KBM-7 (cell line): ENCODE measurements around the gene EML3.
"Not testable (repeated sequence)": the region's sequence is repeated elsewhere in the genome, so short reads cannot be mapped to it uniquely, and the experiment has no call there.

ENCODE experiments used
- DNase-seq: peaks from one replicate; pipeline ENCODE4 v3.0.0-alpha.2; 2015
- in situ Hi-C: fragments of 300-500 bp; cut with MboI; formaldehyde crosslinking; loops from 2 replicates; pipeline ENCODE4 v1.14.3; 2020; ENCODE audit warnings: low sequenced_read_pairs, low pct_unique_long_range_greater_than_20kb, mixed read lengths

EML3 gene, protein sequence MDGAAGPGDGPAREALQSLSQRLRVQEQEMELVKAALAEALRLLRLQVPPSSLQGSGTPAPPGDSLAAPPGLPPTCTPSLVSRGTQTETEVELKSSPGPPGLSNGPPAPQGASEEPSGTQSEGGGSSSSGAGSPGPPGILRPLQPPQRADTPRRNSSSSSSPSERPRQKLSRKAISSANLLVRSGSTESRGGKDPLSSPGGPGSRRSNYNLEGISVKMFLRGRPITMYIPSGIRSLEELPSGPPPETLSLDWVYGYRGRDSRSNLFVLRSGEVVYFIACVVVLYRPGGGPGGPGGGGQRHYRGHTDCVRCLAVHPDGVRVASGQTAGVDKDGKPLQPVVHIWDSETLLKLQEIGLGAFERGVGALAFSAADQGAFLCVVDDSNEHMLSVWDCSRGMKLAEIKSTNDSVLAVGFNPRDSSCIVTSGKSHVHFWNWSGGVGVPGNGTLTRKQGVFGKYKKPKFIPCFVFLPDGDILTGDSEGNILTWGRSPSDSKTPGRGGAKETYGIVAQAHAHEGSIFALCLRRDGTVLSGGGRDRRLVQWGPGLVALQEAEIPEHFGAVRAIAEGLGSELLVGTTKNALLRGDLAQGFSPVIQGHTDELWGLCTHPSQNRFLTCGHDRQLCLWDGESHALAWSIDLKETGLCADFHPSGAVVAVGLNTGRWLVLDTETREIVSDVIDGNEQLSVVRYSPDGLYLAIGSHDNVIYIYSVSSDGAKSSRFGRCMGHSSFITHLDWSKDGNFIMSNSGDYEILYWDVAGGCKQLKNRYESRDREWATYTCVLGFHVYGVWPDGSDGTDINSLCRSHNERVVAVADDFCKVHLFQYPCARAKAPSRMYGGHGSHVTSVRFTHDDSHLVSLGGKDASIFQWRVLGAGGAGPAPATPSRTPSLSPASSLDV

DNA sequence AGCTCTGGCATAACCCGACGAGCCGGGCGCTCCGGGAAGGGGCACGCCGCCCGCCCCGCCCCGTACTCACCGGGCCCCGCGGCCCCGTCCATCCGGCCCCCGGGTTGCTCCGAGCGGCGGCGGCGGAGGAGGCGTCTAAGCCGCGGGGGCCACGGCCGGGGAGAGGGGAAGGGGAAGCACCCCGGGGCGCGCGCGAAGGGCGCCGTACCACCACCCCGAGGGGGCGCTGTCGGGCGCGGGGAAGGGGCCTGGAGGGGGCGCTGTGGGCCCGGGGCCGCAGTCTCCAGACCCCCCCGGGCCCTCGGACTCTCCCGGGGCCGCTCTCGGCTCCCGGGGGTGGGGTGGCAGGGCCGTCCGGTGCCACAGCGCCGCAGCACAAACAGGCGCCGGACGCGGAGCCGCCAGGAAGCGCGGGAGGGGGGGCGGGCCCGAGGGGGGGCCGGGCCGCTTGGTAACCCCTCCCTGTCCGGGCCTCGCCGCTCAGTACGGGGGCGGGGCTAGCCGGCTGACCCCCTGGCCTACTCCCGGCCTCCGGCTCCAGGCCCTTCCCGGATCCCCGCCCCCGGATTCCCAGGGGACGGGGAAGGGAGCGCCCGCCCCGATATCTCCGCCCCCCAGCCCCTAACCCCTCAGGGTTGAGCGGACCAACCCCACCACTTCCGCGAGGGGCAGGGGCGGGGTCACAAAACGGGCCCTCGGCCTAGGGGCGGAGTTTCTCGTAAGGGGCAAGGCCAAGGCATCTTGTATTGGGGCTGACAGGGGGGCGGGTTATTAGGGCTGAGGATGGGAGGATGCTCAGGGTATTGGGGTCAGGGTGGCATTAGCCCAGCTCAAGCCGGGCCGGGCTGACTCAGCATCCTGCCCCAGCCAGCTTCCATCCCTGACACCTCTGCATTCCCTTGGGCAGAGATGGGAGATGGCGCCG, at the start of gene EML3, which contains the start of gene ROM1:
EML3 (minus strand) TSS at position 410 of the 925 bp plus-strand sequence; CDS start at position 92, 318 bp downstream.
ROM1 (plus strand) TSS at position 892 of the 925 bp plus-strand sequence; CDS start at position 917, 25 bp downstream.
- in situ Hi-C loops: no loop called here

DNA sequence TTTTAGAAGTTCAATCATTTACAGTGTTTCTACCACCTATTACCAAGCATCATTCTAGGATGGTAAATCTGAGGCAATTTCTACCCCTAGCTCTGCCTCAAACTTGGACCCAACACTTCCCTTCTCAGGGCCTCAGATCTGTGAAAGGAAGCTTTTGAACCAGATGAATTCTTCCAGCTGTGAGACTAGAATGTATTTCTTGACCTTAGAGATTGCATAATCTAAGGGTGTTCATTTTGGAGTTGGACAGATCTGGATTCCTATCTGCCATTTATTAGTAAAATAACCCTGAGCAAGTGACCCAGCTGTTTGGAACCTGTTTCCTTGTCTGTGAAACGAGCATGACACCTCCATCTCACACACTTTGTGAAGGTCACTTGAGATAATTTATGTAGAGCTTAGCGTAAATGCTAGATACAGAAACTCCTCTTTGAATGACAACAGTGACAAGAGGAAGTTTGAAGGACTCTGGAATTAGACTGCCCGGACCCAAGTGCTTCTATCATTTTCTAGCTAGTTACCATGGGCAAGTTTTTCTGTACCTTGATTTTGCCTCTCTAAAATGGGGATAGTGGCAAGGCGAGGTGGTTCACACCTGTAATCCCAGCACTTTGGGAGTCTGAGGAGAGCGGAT, 44.3 kb upstream of the EML3 start:
- in situ Hi-C loops: no loop called here
- DNase-seq: no peak

More for the DNA sequence above, at the start of gene EML3, which contains the start of gene ROM1:
- peak; percentile 72 for DNase-seq

DNA sequence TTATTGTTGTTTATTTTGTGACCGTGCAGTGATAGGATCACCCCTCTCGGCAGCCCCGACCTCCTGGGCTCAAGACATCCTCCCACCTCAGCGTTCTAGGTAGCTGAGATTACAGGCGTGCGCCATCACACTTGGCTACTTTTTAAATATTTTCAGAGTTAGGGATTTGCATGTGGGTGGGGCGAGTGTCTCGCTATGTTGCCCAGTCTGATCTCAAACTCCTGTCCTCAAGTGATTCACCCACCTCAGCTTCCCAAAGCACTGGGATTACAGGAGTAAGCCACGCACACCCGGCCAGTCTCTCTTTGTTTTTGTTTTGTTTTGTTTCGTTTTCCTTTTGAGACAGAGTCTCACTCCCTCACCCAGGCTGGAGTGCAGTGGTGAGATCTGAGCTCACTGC, 41.7 kb upstream of the EML3 start:
- no peak for DNase-seq
- in situ Hi-C loops: no loop called here

DNA sequence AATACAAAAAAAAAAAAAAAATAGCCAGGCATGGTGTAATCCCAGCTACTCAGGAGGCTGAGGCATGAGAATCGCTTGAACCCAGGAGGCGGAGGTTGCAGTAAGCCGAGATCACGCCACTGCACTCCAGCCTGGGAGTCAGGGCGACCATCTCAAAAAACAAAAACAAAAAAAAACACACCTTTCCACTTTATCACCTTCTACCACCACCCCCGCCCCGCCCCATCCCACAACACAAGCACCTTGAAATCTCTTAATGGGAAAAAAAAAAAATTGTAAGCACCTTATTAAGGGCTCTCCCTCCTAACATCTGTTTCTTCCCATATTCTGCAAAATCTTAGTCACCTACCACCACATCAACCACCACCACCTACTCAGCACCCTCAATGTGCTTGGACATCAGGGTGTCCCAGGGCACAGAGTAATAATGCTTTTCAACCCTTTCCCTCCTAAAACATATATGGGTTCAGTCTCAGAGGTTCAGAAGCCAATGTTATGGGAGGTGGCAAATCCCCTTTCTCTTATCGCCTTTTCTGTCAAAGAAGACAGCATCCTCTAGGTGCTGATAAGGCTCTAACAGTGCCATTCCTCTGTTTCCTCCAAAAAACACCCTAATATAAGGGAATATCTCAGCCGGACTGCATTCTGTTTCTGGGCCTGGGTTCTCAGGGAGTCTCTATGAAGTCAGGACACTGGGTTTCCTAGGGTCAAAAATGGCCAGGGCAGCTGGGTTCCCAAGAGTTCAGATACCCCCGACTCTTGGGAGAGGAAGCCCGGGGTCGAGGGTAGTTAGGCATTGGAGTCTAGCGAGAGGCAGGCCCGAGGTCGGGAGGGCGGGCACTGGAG, 39.8 kb upstream of the EML3 start:
- no peak for DNase-seq
- in situ Hi-C loops: no loop called here

DNA sequence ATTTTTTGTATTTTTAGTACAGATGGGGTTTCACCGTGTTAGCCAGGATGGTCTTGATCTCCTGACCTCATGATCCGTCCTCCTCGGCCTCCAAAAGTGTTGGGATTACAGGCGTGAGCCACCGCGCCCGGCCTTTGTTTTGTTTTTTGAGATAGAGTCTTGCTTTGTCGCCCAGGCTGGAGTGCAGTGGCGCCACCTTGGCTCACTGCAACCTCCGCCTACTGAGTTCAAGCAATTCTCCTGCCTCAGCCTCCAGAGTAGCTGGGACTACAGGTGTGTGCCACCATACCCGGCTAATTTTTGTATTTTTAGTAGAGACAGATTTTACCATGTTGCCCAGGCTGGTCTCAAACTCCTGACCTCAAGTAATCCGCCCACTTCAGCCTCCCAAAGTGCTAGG, 37.7 kb upstream of the EML3 start:
- in situ Hi-C loops, DNase-seq: not testable (repeated sequence)

DNA sequence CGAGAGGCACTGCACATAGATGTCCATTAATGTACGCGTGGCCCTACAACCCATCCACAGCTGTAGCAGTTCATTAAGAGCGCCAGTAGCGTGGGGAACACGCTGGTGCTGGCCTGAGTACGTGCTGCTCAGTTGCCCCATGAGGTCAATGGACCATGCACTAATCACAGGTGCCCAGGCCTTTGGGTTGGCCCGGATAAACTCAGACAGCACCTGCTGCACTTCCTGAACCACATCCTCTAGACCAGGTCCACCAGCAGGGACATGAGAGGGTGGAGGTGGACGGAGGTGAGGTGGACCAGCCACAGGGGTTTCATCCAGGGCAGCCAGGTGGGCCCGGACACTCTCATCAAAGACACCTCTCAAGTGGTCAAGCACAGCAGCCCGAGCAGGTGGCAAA, 36.9 kb upstream of the EML3 start:
- in situ Hi-C loops: no loop called here
- DNase-seq: no peak

DNA sequence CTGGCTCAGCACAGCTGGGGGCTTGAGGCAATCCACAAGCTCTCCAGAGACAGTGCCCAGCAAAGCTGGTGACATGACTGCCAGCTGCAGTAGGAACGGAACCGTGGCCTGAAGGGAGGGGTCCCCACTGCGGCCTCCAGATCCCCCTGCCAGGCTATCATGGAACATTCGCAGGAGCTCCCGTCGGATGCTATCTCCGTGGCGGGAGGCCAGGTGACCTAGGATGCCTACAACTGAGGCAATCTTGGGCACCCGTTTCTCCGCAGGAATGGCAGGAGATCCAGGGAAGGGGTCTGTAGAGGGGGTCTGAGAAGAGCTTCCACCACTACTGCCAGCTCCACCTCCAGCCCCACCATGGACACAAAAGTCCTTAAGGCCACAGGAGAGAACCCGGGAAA, 36.4 kb upstream of the EML3 start:
- in situ Hi-C loops: no loop called here
- DNase-seq: no peak

DNA sequence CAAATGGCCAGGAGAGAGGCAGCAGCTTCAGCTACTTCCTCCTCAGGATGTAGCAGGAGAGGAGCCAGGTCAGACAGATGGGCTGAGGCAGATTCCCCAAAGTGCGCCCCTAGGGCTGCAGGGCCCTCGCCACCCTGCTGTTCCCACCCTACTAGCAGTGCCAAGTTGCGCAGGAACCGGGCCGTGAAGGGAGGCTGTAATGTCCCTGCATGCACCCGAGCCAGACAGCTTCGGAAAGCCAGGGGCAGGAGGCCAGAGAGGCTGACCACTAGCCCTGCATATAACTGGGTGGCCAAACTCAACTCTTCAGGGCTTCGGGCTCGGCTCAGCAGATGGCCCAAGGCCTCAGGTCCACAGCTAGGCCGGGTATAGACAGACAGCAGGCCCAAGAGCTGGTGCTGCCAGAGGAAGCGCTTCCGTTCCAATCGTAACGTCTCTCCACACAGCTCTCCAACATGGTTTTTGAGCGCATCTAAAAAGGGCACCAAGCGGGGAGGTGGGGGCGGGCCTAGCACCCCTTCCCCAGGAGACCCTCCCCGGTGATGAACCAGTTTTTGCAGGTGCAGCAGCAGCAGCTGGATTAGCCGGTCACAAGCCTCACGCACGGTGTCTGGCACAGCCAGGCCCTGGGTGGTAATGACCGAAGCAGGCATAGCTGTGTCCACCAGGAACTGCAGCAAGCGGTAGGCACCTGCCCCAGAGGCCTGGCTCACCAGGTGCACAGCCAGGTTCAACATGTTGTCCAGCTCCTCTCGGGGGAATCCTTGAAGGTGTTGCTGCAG, 35.8 kb upstream of the EML3 start:
- no peak for DNase-seq
- in situ Hi-C loops: no loop called here

DNA sequence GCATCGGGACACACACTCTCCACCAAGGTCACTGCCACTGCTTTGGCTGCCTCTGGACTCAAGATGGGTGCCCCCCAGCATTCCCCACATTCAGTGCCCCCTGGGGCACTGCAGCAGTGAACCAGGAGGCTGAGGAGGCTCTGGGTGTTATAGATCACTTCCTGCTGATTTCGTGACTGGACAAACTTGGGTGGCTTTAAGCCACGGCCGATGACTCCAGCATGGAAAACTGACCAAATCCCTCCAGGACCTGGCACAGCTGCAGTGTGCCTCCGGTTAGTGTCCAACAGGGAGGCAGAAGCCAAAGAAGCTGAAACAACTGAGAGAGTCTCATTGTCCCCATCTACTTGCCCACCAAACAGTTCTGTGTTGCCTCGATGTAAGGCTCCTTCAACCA, 35.0 kb upstream of the EML3 start:
- in situ Hi-C loops: no loop called here
- DNase-seq: no peak

DNA sequence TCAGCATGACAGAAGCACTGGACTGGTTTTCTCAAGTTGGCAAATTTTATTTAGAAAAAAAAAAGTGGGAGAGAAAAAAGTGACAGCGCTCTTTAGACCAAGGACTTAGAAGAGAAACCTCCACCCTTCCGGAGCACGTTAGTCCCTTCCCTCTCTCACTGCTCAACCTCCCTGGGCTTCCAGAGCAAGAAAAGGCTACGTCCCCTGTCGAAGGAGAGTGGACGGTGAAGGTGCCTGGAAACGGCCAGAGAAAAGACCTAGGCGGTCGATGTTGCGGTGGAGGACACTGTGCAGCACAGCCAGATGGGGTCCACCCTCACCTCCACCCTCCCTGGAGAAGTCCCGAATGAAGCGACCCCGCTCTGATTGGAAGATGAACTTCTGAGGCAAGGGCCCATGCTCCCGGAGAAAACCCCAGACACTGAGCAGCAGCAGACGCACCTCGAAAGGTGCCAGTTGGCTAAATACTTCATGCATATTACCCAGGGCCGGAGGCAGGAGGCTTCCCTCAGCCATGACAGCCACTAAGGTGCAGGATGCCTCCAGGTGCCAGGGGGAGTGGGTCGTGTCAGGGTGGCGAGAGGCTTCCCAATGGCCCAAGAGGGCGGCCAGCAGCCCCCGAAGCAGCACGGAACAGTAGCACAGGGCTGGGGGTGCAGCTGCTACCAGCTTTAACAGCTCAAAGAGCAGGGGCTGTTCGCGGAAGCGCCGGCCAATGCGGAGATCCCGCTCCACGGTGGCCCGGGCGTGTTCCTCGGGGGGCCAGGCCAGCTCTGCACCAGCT, 34.4 kb upstream of the EML3 start:
- no peak for DNase-seq
- in situ Hi-C loops: no loop called here

DNA sequence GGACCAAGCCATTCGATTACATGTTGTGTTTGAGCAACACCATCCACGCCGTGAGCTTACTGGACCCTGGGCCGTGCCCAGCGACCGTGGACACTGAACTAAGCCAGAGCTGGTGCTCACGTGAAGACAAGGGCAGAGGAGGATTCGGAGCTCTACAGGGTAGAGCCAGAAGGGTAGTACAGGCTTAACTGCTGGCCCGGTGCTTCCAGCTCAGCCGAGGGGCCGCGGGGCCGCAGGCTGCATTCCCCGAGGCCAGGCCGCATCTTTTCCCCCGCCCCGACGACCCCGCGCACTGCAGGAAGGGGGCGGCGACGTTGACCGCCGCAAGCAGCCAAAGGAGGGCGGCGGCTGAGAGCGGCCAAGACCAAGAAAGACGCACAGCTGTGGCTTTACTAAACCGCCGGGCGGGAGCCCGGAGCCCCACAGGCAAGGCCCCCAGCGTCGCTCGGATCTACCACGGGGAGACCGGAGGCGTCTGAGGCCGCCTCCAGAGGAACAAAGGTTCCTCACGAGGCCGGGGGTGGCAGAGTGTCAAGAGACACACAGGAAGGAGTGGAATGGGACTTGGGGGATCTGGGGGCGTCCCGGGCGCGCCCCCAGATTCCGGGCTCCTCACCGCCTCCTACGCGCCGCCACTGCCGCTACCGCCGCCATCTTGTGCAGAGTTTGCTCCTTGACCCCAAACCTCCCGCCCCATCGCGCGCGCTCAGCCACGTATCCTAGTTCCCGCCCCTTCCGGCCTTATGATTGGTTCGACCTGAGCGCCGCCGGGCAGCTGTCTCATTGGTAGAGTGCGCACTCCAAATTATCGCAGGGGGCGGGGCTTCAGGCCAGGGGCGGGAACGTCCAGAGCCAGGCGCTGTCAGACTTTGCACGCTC, 33.6 kb upstream of the EML3 start, which contains the start of gene GANAB:
GANAB (minus strand) TSS at position 668 of the 879 bp plus-strand sequence; CDS start at position 654, 14 bp downstream.
- DNase-seq: peak; percentile 97

DNA sequence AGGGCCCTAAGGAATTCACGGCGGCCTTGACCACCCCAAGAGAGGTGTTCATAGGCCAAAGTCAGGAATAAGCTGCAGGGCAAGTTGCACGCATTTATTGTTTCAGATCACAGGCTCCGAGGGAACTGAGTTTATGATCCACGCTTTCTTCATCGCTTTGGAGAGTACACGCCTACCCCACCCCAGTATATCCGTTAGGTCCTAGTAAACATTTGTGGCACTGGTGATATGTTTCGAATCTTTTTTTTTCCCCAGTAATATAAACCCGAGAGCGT, 33.0 kb upstream of the EML3 start:
- in situ Hi-C loops: no loop called here

More for the DNA sequence above, 33.6 kb upstream of the EML3 start, which contains the start of gene GANAB:
- in situ Hi-C loops: no loop called here

DNA sequence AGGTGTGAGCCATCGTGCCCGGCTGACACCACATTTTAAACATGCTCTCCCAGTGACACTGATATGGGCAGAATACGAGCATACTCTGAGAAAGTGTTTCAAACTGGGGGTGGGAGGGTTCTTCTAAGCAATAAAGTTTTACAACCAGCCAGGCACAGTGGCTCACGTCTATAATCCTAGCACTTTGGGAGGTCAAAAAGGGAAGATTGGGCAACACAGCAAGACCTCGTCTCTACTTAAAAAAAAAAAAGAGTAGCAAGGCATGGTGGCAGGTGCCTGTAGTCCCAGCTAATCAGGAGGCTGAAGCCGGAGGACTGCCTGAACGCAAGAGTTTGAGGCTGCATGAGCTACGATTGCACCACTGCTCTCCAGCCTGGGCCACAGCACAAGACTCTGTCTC, 31.6 kb upstream of the EML3 start:
- DNase-seq: no peak
- in situ Hi-C loops: no loop called here

More for the DNA sequence above, 33.0 kb upstream of the EML3 start:
- no peak for DNase-seq

DNA sequence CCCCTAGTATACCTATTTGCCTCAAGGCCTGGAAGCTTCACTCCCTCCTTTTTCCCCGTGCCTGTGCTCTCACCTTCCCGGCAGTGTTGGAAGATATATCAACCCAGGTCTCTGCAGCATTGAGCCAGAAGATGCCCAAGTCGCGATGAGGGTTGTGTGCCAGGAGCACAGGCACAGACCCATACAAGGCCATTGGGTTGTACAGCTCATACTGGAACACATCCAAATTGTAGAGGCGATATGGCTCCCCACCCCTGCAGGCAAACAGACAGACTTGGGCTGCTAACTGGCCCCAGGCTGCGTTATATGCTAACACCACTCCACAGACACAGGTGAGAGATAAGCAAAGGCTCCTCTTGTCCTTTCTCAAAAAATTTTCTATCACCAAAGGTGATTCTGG, 19.9 kb upstream of the EML3 start:
- no peak for DNase-seq
- in situ Hi-C loops: no loop called here

DNA sequence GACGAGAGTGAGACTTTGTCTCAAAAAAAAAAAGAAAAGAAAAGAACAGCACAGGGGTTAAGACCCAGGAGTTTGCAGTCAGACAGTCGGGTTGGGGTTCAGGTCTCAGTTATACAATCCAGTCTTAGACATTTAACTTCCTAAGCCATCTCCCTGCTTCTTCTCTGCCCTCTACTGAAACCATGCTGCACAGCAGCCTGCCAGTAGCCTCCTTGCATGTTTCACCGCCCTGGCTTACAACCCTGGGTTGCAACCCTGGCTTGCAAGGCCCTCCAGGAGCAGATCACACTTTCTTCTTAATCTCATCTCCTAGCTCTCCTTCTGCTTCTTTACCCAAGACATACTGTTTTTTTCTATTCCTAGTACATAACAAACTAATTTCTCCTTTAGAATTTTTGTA, 15.1 kb upstream of the EML3 start:
- in situ Hi-C loops: no loop called here
- DNase-seq: no peak
